Measurements from ENCODE around the gene SLC51B. TPM values are rescaled to one million over a fixed set of nuclear protein-coding genes. Genes with fewer than 3 reads are reported as not detected.

SLC51B gene
- total and polyA plus RNA-seq, 9 of the 15 experiments (the other 6 are each of a cell fraction or from before 2014, with no cell fraction given): not detected

DNA sequence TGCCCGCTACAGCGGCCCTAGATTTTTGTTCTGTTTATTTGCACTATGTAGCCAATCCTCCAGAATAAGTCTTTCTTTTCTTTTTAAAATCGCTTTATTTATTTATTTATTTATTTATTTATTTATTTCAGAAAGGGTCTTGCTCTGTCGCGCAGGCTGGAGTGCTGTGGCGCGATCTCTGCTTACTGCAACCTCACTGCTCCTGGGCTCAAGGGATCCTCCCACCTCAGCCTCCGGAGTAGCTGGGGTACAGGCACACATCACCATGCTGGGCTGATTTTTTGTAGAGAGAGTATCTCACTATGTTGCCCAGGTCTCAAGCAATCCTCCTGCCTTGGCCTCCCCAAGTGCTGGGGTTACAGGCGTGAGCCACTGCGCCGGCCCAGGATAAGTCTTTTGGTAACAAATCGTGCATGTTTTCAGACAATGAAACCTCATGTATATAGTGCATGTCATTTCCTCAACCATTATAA, 15.4 kb upstream of the SLC51B start:
- Histone ChIP-seq H3K27ac (ENCODE audit: extremely low read depth, low read depth, low read length) (no peak overlapping the region), H4K20me1 (replicated peaks; ENCODE audit: control insufficient read depth, insufficient read depth, low read length) (no peaks in the 10 kb centered on the region), H2AFZ (ENCODE audit: low read depth, low read length) (no peak overlapping the region), H3K4me2 (ENCODE audit: insufficient read depth, low read length) (no peak overlapping the region), H3K27me3 (ENCODE audit: control insufficient read depth in 2 of 2, insufficient read depth in 2 of 2, low read length in 2 of 2) (no peaks in the 10 kb centered on the region), H3K9me3 (replicated peaks; ENCODE audit: control insufficient read depth, insufficient read depth, low read depth, low read length) (no peaks in the 10 kb centered on the region), H3K36me3 (ENCODE audit: control insufficient read depth, insufficient read depth, low read length) (peaks cover 20% of the 10 kb centered on the region), H3K79me2 (ENCODE audit: control insufficient read depth, insufficient read depth, low read length) (peaks cover 19% of the 10 kb centered on the region), H3K4me1 (replicated peaks in 1 of 2; ENCODE audit: control insufficient read depth in 2 of 2, insufficient read depth in 2 of 2, low read length in 2 of 2) (peaks cover 8 to 13% of the 10 kb centered on the region in 2 experiments; a peak in 4 of 5 replicates), H3K4me3 (peak overlapping the region; percentile 84; the same call in 1 of the 2 replicates), H3K9me1 (ENCODE audit: control insufficient read depth, insufficient read depth, low read length) (no peaks in the 10 kb centered on the region), H3K9ac (ENCODE audit: insufficient read depth in 1 of 2, low read depth in 2 of 2, low read length in 2 of 2) (no peak overlapping the region)
- in situ Hi-C loops (cut with MboI): loop anchor here (10.0 kb wide), 1 partner anchor 295 kb away; no protein-coding TSS in a partner anchor
- 35% methylated on average over 8 of the region's 12 CpGs for WGBS (ENCODE audit: insufficient coverage, low coverage, missing lambda C conversion rate)
- CTCF ChIA-PET (ENCODE audit: low intra/inter-chr PET ratio): interaction anchor here (0.7 kb wide), 1 partner anchor 302 kb away, joined by 4 read pairs; no protein-coding TSS in a partner anchor
- no peak for DNase-seq (ENCODE audit: extremely low read depth in 1 of 4, low spot score in 3 of 4)
- ATAC-seq: no peak
- intact Hi-C loops (cut with micrococcal nuclease): loop anchor here (5.0 to 10.0 kb wide), 4 partner anchors 58 to 355 kb away; no protein-coding TSS in a partner anchor
- POLR2A ChIA-PET: no interaction called here
- TF ChIP-seq BRD4 (IDR thresholded peaks at IDR 0.05) (no peak), NFXL1 (CRISPR knock-in tag; IDR thresholded peaks at IDR 0.05) (no peak), ZC3H11A (IDR thresholded peaks at IDR 0.05; ENCODE audit: low read depth, low read length) (peak; percentile 67; the same call in 1 of the 2 replicates), HSF4 (CRISPR knock-in tag; IDR thresholded peaks at IDR 0.05; ENCODE audit: borderline replicate concordance) (no peak), RNF219 (CRISPR knock-in tag; IDR thresholded peaks at IDR 0.05) (no peak), ZNF121 (CRISPR knock-in tag; conservative IDR thresholded peaks at IDR 0.05) (peak; percentile 79), ETV6 (IDR thresholded peaks at IDR 0.05; ENCODE audit: borderline replicate concordance in 1 of 2, low read depth in 2 of 2, low read length in 1 of 2) (no peak), ETV6 (CRISPR knock-in tag; IDR thresholded peaks at IDR 0.05; ENCODE audit: borderline replicate concordance) (no peak)
- BruUV-seq (replicated peaks): no TSS peak
- no peak for FAIRE-seq
